Measurements from ENCODE around the gene ALDH1A3.

Gene ALDH1A3

GRCh38 chr15:100951965-100952364 lies 72.3 kb downstream of the ALDH1A3 start:
- DNase-seq (ENCODE audit: low read depth): no peak

GRCh38 chr15:100952566-100952965 lies 72.9 kb downstream of the ALDH1A3 start:
- no peak for DNase-seq (ENCODE audit: low read depth)

GRCh38 chr15:100958326-100959065 lies 78.9 kb downstream of the ALDH1A3 start:
- no peak for DNase-seq (ENCODE audit: low read depth)

GRCh38 chr15:100959066-100960050 lies 79.7 kb downstream of the ALDH1A3 start:
- DNase-seq (ENCODE audit: low read depth): no peak
